Body of pancreas (tissue), 4 donors: ENCODE data around the gene NCOA6.

Experiments
- POLR2A ChIP-seq, 3 donors: fragments of 450-650 bp; IDR thresholded peaks; one replicate each; pipeline ENCODE4 v1.6.1; 2016; ENCODE audit warnings: antibody characterized with exemption in 3 of 3, mild to moderate bottlenecking in 2 of 3
- TF ChIP-seq, protein P1 (sequence below), 7 experiments: fragments of 450-650 bp in 4 of 7; fragments of 200-600 bp in 3 of 7; sonication (generic) in 3 of 7; IDR thresholded peaks; one replicate each; pipeline ENCODE4 v1.5.1; 2016 to 2019; ENCODE audit warnings: antibody characterized with exemption in 7 of 7

GRCh38 chr20:34703424-34704176, 121.9 kb downstream of the NCOA6 start:
- TF ChIP-seq, protein P1, sequence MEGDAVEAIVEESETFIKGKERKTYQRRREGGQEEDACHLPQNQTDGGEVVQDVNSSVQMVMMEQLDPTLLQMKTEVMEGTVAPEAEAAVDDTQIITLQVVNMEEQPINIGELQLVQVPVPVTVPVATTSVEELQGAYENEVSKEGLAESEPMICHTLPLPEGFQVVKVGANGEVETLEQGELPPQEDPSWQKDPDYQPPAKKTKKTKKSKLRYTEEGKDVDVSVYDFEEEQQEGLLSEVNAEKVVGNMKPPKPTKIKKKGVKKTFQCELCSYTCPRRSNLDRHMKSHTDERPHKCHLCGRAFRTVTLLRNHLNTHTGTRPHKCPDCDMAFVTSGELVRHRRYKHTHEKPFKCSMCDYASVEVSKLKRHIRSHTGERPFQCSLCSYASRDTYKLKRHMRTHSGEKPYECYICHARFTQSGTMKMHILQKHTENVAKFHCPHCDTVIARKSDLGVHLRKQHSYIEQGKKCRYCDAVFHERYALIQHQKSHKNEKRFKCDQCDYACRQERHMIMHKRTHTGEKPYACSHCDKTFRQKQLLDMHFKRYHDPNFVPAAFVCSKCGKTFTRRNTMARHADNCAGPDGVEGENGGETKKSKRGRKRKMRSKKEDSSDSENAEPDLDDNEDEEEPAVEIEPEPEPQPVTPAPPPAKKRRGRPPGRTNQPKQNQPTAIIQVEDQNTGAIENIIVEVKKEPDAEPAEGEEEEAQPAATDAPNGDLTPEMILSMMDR (IDR thresholded peaks at IDR 0.05): peak in 2 of 7 experiments; percentile 14 to 30
- TF ChIP-seq POLR2A (IDR thresholded peaks at IDR 0.05): peak in 1 of 3 donors; percentile 60
